Neural cell (in vitro differentiated cells): ENCODE data around the gene TMCC2. TPM values are rescaled to one million over a fixed set of nuclear protein-coding genes. Genes with fewer than 3 reads are reported as not detected.
"Not testable (repeated sequence)": the region's sequence is repeated elsewhere in the genome, so short reads cannot be mapped to it uniquely, and the experiment has no call there.

Source experiments
- H2AFZ ChIP-seq: fragments of 200-600, 300-800 bp; sonication (generic), shearing (Covaris generic); 2 replicates; pipeline ENCODE4 v1.6.0; 2014; ENCODE audit warnings: low read depth, mild to moderate bottlenecking, antibody characterized with exemption, low read length, moderate library complexity
- H3F3A ChIP-seq: fragments of 200-600 bp; shearing (Covaris generic); 2 replicates; pipeline ENCODE4 v1.6.1; 2016; ENCODE audit warnings: mild to moderate bottlenecking, moderate library complexity, mixed read lengths, antibody characterized with exemption, low read length; ENCODE audit not compliant: insufficient read depth, poor library complexity, severe bottlenecking
- H3K27ac ChIP-seq: fragments of 200-600, 300-800 bp; sonication (generic), shearing (Covaris generic); 2 replicates; pipeline ENCODE4 v1.5.1; 2014; ENCODE audit warnings: mild to moderate bottlenecking, low read length, moderate library complexity
- H3K27me3 ChIP-seq: fragments of 300-800, 200-600 bp; sonication (generic), shearing (Covaris generic); 2 replicates; pipeline ENCODE4 v1.6.0; 2014; ENCODE audit warnings: mild to moderate bottlenecking, low read depth, low read length, moderate library complexity; ENCODE audit not compliant: insufficient read depth
- H3K36me3 ChIP-seq: fragments of 300-800, 200-600 bp; sonication (generic), shearing (Covaris generic); 2 replicates; pipeline ENCODE4 v1.5.1; 2014; ENCODE audit warnings: mild to moderate bottlenecking, antibody characterized with exemption, low read length, moderate library complexity; ENCODE audit not compliant: insufficient read depth
- H3K4me2 ChIP-seq: fragments of 300-800, 200-600 bp; sonication (generic), shearing (Covaris generic); 2 replicates; pipeline ENCODE4 v1.6.0; 2014; ENCODE audit warnings: mild to moderate bottlenecking, low read length
- H3K4me3 ChIP-seq: fragments of 300-800, 200-600 bp; sonication (generic), shearing (Covaris generic); 2 replicates; pipeline ENCODE4 v1.5.1; 2014; ENCODE audit warnings: mild to moderate bottlenecking, low read length, moderate library complexity
- H3K79me2 ChIP-seq: fragments of 200-600 bp; shearing (Covaris generic); replicated peaks from 2 replicates; pipeline ENCODE4 v1.6.0; 2014; ENCODE audit warnings: mild to moderate bottlenecking, low read length, moderate library complexity; ENCODE audit not compliant: insufficient read depth
- H3K9ac ChIP-seq: fragments of 300-800, 200-600 bp; sonication (generic), shearing (Covaris generic); 2 replicates; pipeline ENCODE4 v1.6.1; 2016; ENCODE audit warnings: mild to moderate bottlenecking, low read length, mixed read lengths
- H3K9me2 ChIP-seq: fragments of 200-600 bp; shearing (Covaris generic); 2 replicates; pipeline ENCODE4 v1.6.1; 2016; ENCODE audit warnings: mild to moderate bottlenecking, low read length, mixed read lengths; ENCODE audit not compliant: insufficient read depth
- H3K9me3 ChIP-seq: fragments of 200-600, 300-800 bp; sonication (generic), shearing (Covaris generic); 2 replicates; pipeline ENCODE4 v1.6.1; 2016; ENCODE audit warnings: mild to moderate bottlenecking, mixed run types, low read length, moderate library complexity, mixed read lengths
- H4K20me1 ChIP-seq: fragments of 200-600 bp; shearing (Covaris generic); 2 replicates; pipeline ENCODE4 v1.6.1; 2016; ENCODE audit warnings: mild to moderate bottlenecking, mixed run types; ENCODE audit not compliant: insufficient read depth
- CTCF ChIP-seq: fragments of 450-650 bp; IDR thresholded peaks from 2 replicates; pipeline ENCODE4 v1.5.1; 2014; ENCODE audit warnings: antibody characterized with exemption, mild to moderate bottlenecking, moderate library complexity; ENCODE audit not compliant: poor library complexity, severe bottlenecking
- EP300 ChIP-seq: fragments of 450-650 bp; conservative IDR thresholded peaks from 2 replicates; pipeline ENCODE4 v1.6.1; 2014; ENCODE audit warnings: antibody characterized with exemption, mild to moderate bottlenecking, moderate library complexity; ENCODE audit not compliant: poor library complexity, severe bottlenecking
- EZH2 ChIP-seq: fragments of 200-600, 300-800 bp; shearing (Covaris generic), sonication (generic); IDR thresholded peaks from 2 replicates; pipeline ENCODE4 v1.6.1; 2014; ENCODE audit warnings: antibody characterized with exemption, low read length, borderline replicate concordance, mild to moderate bottlenecking; ENCODE audit not compliant: insufficient read depth, poor library complexity, severe bottlenecking
- MXI1 ChIP-seq: fragments of 450-650 bp; conservative IDR thresholded peaks from 2 replicates; pipeline ENCODE4 v1.6.1; 2014; ENCODE audit warnings: antibody characterized with exemption, mild to moderate bottlenecking; ENCODE audit not compliant: poor library complexity, severe bottlenecking
- POLR2AphosphoS5 ChIP-seq: IDR thresholded peaks from 2 replicates; pipeline ENCODE4 v1.6.1; 2012
- RAD21 ChIP-seq: fragments of 450-650 bp; conservative IDR thresholded peaks from 2 replicates; pipeline ENCODE4 v1.6.1; 2014; ENCODE audit warnings: antibody characterized with exemption, mild to moderate bottlenecking, moderate library complexity
- SMC3 ChIP-seq: fragments of 450-650 bp; conservative IDR thresholded peaks from 2 replicates; pipeline ENCODE4 v1.6.1; 2014; ENCODE audit warnings: antibody characterized with exemption, mild to moderate bottlenecking, moderate library complexity; ENCODE audit not compliant: poor library complexity
- TAF1 ChIP-seq: IDR thresholded peaks from 2 replicates; pipeline ENCODE4 v1.6.1; 2012; ENCODE audit warnings: low read depth
- polyA plus RNA-seq: library from polyadenylated mRNA; depleted of rRNA; stranded (reverse); fragments of >200 nt; gene quantifications from 2 replicates; pipeline ENCODE4 v1.2.3, GENCODE V29; 2014
- TF ChIP-seq, protein P1 (sequence below): IDR thresholded peaks from 2 replicates; pipeline ENCODE4 v1.6.1; 2012; ENCODE audit warnings: borderline replicate concordance

The TMCC2 gene
- polyA plus RNA-seq, 1 donor from 2014 or later: 32.2 TPM

DNA sequence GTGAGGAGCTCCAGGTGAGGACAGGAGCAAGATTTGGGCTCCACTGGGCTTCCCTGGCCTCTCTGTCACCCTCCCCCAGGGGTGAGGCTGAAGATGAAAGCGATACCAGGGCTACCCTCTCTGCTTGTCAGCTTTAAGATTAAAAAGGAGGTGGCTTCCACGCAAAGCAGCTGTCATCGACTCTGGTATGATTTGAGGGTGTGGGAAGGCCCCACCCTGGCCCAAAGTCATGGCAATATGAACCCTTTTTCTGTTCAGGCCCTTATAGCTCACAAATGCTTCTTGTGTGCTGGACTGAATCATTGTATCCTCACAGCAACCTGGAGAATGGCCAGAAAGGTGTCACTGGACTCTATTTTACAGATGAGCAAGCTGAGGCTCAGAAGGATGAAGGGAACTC is 52.2 kb downstream of the TMCC2 start:
- H3K9ac ChIP-seq: no peak overlapping the region
- H3K27me3 ChIP-seq: no peaks in the 10 kb centered on the region
- H4K20me1 ChIP-seq: no peaks in the 10 kb centered on the region
- H3F3A ChIP-seq: no peaks in the 10 kb centered on the region
- no peaks in the 10 kb centered on the region for H3K36me3 ChIP-seq
- TF ChIP-seq, protein P1, sequence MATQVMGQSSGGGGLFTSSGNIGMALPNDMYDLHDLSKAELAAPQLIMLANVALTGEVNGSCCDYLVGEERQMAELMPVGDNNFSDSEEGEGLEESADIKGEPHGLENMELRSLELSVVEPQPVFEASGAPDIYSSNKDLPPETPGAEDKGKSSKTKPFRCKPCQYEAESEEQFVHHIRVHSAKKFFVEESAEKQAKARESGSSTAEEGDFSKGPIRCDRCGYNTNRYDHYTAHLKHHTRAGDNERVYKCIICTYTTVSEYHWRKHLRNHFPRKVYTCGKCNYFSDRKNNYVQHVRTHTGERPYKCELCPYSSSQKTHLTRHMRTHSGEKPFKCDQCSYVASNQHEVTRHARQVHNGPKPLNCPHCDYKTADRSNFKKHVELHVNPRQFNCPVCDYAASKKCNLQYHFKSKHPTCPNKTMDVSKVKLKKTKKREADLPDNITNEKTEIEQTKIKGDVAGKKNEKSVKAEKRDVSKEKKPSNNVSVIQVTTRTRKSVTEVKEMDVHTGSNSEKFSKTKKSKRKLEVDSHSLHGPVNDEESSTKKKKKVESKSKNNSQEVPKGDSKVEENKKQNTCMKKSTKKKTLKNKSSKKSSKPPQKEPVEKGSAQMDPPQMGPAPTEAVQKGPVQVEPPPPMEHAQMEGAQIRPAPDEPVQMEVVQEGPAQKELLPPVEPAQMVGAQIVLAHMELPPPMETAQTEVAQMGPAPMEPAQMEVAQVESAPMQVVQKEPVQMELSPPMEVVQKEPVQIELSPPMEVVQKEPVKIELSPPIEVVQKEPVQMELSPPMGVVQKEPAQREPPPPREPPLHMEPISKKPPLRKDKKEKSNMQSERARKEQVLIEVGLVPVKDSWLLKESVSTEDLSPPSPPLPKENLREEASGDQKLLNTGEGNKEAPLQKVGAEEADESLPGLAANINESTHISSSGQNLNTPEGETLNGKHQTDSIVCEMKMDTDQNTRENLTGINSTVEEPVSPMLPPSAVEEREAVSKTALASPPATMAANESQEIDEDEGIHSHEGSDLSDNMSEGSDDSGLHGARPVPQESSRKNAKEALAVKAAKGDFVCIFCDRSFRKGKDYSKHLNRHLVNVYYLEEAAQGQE: no peak
- TF ChIP-seq EP300 (no peak), TAF1 (no peak), RAD21 (no peak), EZH2 (no peak), CTCF (no peak), SMC3 (no peak), POLR2AphosphoS5 (no peak), MXI1 (no peak)
- H3K4me2 ChIP-seq: no peak overlapping the region
- no peaks in the 10 kb centered on the region for H3K79me2 ChIP-seq
- no peak overlapping the region for H2AFZ ChIP-seq
- H3K4me3 ChIP-seq: no peak overlapping the region
- H3K9me2 ChIP-seq: no peaks in the 10 kb centered on the region
- H3K27ac ChIP-seq: no peak overlapping the region
- no peaks in the 10 kb centered on the region for H3K9me3 ChIP-seq

DNA sequence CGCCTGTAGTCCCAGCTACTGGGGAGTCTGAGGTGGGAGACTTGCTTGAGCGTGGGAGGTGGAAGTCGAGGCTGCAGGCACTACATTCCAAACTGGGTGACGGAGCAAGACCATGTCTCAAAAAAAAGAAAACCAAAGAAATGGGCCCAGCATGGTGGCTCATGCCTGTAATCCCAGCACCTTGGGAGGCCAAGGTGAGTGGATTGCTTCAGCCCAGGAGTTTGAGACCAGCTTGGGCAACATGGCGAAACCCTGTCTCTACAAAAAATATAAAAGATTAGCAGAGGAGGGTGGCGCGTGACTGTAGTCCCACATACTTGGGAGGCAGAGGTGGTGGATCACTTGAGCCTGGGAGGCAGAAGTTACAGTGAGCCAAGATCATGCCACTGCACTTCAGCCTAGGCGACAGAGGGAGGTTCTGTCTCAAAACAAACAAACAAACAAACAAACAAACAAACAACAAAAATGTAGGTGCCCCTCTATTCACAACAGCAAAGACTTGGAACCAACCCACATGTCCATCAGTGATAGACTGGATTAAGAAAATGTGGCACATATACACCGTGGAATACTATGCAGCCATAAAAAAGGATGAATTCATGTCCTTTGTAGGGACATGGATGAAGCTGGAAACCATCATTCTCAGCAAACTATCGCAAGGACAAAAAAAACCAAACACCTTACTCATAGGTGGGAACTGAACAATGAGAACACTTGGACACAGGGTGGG is 53.1 kb downstream of the TMCC2 start:
- H3K36me3 ChIP-seq, H3K4me3 ChIP-seq, H3K9me2 ChIP-seq, H3K9ac ChIP-seq, H3K27ac ChIP-seq, H3K4me2 ChIP-seq, H3K9me3 ChIP-seq, H4K20me1 ChIP-seq, H2AFZ ChIP-seq, H3F3A ChIP-seq, H3K79me2 ChIP-seq, H3K27me3 ChIP-seq: not testable (repeated sequence)
